Measurements from ENCODE around the gene ITPRIPL2.

GRCh38 chr16:19137201-19138128 lies 23.7 kb downstream of the ITPRIPL2 start:
- TF ChIP-seq EZH2 (IDR thresholded peaks at IDR 0.05; ENCODE audit: borderline replicate concordance, insufficient read depth, low read length, poor library complexity, severe bottlenecking) (no peak), RAD21 (conservative IDR thresholded peaks at IDR 0.05) (no peak), SMC3 (conservative IDR thresholded peaks at IDR 0.05; ENCODE audit: poor library complexity) (no peak), POLR2AphosphoS5 (IDR thresholded peaks at IDR 0.05) (no peak)

All from neural cell (in vitro differentiated cells).